H9 (cell line): Measurements from ENCODE around the gene LEKR1. TPM values are rescaled to one million over a fixed set of nuclear protein-coding genes. Genes with fewer than 3 reads are reported as not detected.

Experiments used
- DNase-seq: peaks from one replicate; pipeline ENCODE4 v3.0.0-alpha.2; 2017
- H2AFZ ChIP-seq: one replicate; pipeline ENCODE4 v1.6.1; 2013; ENCODE audit warnings: mild to moderate bottlenecking, low read length, control low read depth, moderate library complexity
- H2AK5ac ChIP-seq: 2 replicates; pipeline ENCODE4 v1.6.1; 2013; ENCODE audit warnings: low read length, control low read depth, mixed read lengths; ENCODE audit not compliant: insufficient read length
- H2BK120ac ChIP-seq: one replicate; pipeline ENCODE4 v1.6.1; 2013; ENCODE audit warnings: low read depth, mild to moderate bottlenecking, low read length, control low read depth, inconsistent platforms; ENCODE audit not compliant: poor library complexity, severe bottlenecking
- H2BK12ac ChIP-seq: 2 replicates; pipeline ENCODE4 v1.6.1; 2013; ENCODE audit warnings: low read length, control low read depth, mixed read lengths, low read depth; ENCODE audit not compliant: insufficient read length
- H2BK15ac ChIP-seq: 2 replicates; pipeline ENCODE4 v1.6.1; 2013; ENCODE audit warnings: low read depth, low read length, control low read depth
- H2BK20ac ChIP-seq: one replicate; pipeline ENCODE4 v1.6.1; 2013; ENCODE audit warnings: low read depth, mild to moderate bottlenecking, low read length, control low read depth, inconsistent platforms; ENCODE audit not compliant: poor library complexity, severe bottlenecking
- H2BK5ac ChIP-seq: 2 replicates; pipeline ENCODE4 v1.6.1; 2013; ENCODE audit warnings: low read length, control low read depth, mixed read lengths; ENCODE audit not compliant: insufficient read length
- H3K14ac ChIP-seq: 2 replicates; pipeline ENCODE4 v1.6.1; 2013; ENCODE audit warnings: low read length, control low read depth; ENCODE audit not compliant: insufficient read depth
- H3K18ac ChIP-seq: 2 replicates; pipeline ENCODE4 v1.6.1; 2013; ENCODE audit warnings: low read depth, mild to moderate bottlenecking, mixed read lengths, low read length, control low read depth; ENCODE audit not compliant: insufficient read length
- H3K23ac ChIP-seq: 2 replicates; pipeline ENCODE4 v1.6.1; 2013; ENCODE audit warnings: low read length, control low read depth, mixed read lengths, low read depth; ENCODE audit not compliant: insufficient read length
- H3K23me2 ChIP-seq: 2 replicates; pipeline ENCODE4 v1.6.1; 2013; ENCODE audit warnings: low read depth, mild to moderate bottlenecking, mixed read lengths, low read length, control low read depth; ENCODE audit not compliant: insufficient read length, poor library complexity, severe bottlenecking
- H3K27ac ChIP-seq: 2 replicates; pipeline ENCODE4 v1.5.1; 2013; ENCODE audit warnings: low read length, control low read depth, mixed read lengths, low read depth; ENCODE audit not compliant: insufficient read length
- H3K27me3 ChIP-seq: 2 replicates; pipeline ENCODE4 v1.6.1; 2013; ENCODE audit warnings: low read length, control low read depth, inconsistent platforms; ENCODE audit not compliant: insufficient read depth
- H3K4ac ChIP-seq: 2 replicates; pipeline ENCODE4 v1.6.1; 2013; ENCODE audit warnings: low read depth, mild to moderate bottlenecking, control low read depth, inconsistent platforms, low read length, moderate library complexity
- H3K4me1 ChIP-seq: 2 replicates; pipeline ENCODE4 v1.6.1; 2013; ENCODE audit warnings: low read length, control low read depth, inconsistent platforms; ENCODE audit not compliant: insufficient read depth
- H3K4me2 ChIP-seq: 2 replicates; pipeline ENCODE4 v1.6.1; 2013; ENCODE audit warnings: low read length, control low read depth, mixed read lengths; ENCODE audit not compliant: insufficient read length, insufficient read depth
- H3K56ac ChIP-seq: 2 replicates; pipeline ENCODE4 v1.6.1; 2013; ENCODE audit warnings: low read depth, mild to moderate bottlenecking, mixed read lengths, low read length, control low read depth; ENCODE audit not compliant: insufficient read length
- H3K79me1 ChIP-seq: 2 replicates; pipeline ENCODE4 v1.6.1; 2013; ENCODE audit warnings: low read depth, mild to moderate bottlenecking, moderate library complexity, low read length, control low read depth, inconsistent platforms; ENCODE audit not compliant: insufficient read depth, poor library complexity, severe bottlenecking
- H3K79me2 ChIP-seq: 2 replicates; pipeline ENCODE4 v1.6.1; 2013; ENCODE audit warnings: low read length, control low read depth, inconsistent platforms; ENCODE audit not compliant: insufficient read depth
- H3K9ac ChIP-seq: 2 replicates; pipeline ENCODE4 v1.6.1; 2013; ENCODE audit warnings: low read length, control low read depth, mixed read lengths; ENCODE audit not compliant: insufficient read length; ENCODE audit errors: extremely low read depth
- H3K9me3 ChIP-seq: one replicate; pipeline ENCODE4 v1.6.1; 2013; ENCODE audit warnings: low read depth, low read length, inconsistent platforms; ENCODE audit not compliant: control insufficient read depth
- H3T11ph ChIP-seq: one replicate; pipeline ENCODE4 v1.6.1; 2013; ENCODE audit warnings: mild to moderate bottlenecking, low read length, control low read depth, inconsistent platforms
- H4K20me1 ChIP-seq: one replicate; pipeline ENCODE4 v1.6.1; 2013; ENCODE audit not compliant: control insufficient read depth, insufficient read length, insufficient read depth
- H4K5ac ChIP-seq: 2 replicates; pipeline ENCODE4 v1.6.1; 2013; ENCODE audit warnings: low read depth, mild to moderate bottlenecking, mixed read lengths, low read length, control low read depth; ENCODE audit not compliant: insufficient read length
- H4K8ac ChIP-seq: replicated peaks from 2 replicates; pipeline ENCODE4 v1.6.1; 2013; ENCODE audit warnings: low read length, control low read depth, mixed read lengths, low read depth; ENCODE audit not compliant: insufficient read length
- H4K91ac ChIP-seq: 2 replicates; pipeline ENCODE4 v1.6.1; 2013; ENCODE audit warnings: low read depth, mild to moderate bottlenecking, moderate library complexity, mixed read lengths, low read length, control low read depth; ENCODE audit not compliant: insufficient read length
- H3K27ac Mint-ChIP-seq, 3 experiments: 2 replicates in 2 of 3; 3 replicates in 1 of 3; pipeline ENCODE4 v1.8.0; 2020 to 2021; ENCODE audit warnings: mixed read lengths in 3 of 3, mild to moderate bottlenecking in 1 of 3, moderate library complexity in 1 of 3
- H3K27me3 Mint-ChIP-seq: 2 replicates; pipeline ENCODE4 v1.8.0; 2021; ENCODE audit warnings: low read depth, mild to moderate bottlenecking, moderate library complexity, mixed read lengths
- H3K36me3 Mint-ChIP-seq, 3 experiments: 2 replicates in 2 of 3; 3 replicates in 1 of 3; pipeline ENCODE4 v1.8.0; 2020 to 2021; ENCODE audit warnings: low read depth in 3 of 3, mixed read lengths in 3 of 3; ENCODE audit not compliant: insufficient read depth in 1 of 3
- H3K4me1 Mint-ChIP-seq, 2 experiments: 2 replicates each; pipeline ENCODE4 v1.8.0; 2020; ENCODE audit warnings: mixed read lengths in 2 of 2
- H3K4me3 Mint-ChIP-seq, 2 experiments: 2 replicates in 1 of 2; 3 replicates in 1 of 2; pipeline ENCODE4 v1.8.0; 2020 to 2021; ENCODE audit warnings: mild to moderate bottlenecking in 2 of 2, mixed read lengths in 2 of 2, moderate library complexity in 1 of 2
- H3K9me3 Mint-ChIP-seq, 2 experiments: 2 replicates in 1 of 2; 3 replicates in 1 of 2; pipeline ENCODE4 v1.8.0; 2020; ENCODE audit warnings: mild to moderate bottlenecking in 2 of 2, mixed read lengths in 2 of 2, moderate library complexity in 1 of 2
- total RNA-seq: library from RNA; stranded (reverse); gene quantifications from 2 replicates; pipeline ENCODE4 v1.2.1, GENCODE V29; 2021
- TF ChIP-seq, protein P1 (sequence below): fragments of 200-600 bp; sonication (generic); conservative IDR thresholded peaks from 3 replicates; pipeline ENCODE4 v1.8.0; 2021; ENCODE audit warnings: antibody characterized with exemption, mild to moderate bottlenecking

The LEKR1 gene
- total RNA-seq, 1 experiment from 2014 or later = not detected

DNA sequence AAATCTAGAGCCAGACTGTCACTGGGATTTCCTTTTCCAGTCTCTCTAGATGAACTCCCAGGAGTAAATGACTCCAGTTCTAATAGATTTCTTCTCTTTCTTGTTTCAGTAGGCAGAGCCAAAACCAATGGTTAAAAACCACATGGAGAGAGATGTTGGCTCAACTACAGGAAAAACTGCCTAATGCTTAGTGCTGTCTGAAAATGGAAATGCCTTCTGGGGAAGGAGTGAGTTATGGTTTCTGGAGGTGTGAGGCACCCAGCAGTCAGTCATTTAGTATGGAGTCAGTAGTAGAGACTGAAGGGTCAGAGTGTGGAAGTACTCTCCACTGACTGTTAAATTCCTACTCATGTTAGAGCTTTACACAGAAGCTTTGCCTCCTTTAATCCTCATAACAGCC, 197.1 kb downstream of the LEKR1 start:
- H3K27ac Mint-ChIP-seq = no peak overlapping the region
- Histone ChIP-seq H3T11ph (no peak overlapping the region), H3K56ac (no peak overlapping the region), H2AFZ (no peak overlapping the region), H2BK20ac (no peak overlapping the region), H3K27me3 (no peaks in the 10 kb centered on the region), H3K79me1 (no peaks in the 10 kb centered on the region), H3K14ac (no peak overlapping the region), H3K4me1 (no peaks in the 10 kb centered on the region), H4K8ac (no peak overlapping the region), H4K5ac (no peak overlapping the region), H3K4ac (no peak overlapping the region), H2BK5ac (no peak overlapping the region), H3K9me3 (no peaks in the 10 kb centered on the region), H4K20me1 (no peaks in the 10 kb centered on the region), H4K91ac (no peak overlapping the region), H3K4me2 (no peak overlapping the region), H3K18ac (no peak overlapping the region), H3K27ac (no peak overlapping the region), H2AK5ac (no peak overlapping the region), H2BK120ac (no peak overlapping the region), H3K9ac (no peak overlapping the region), H2BK12ac (no peak overlapping the region), H2BK15ac (no peak overlapping the region), H3K23ac (no peak overlapping the region), H3K79me2 (no peaks in the 10 kb centered on the region), H3K23me2 (no peaks in the 10 kb centered on the region)
- TF ChIP-seq, protein P1, sequence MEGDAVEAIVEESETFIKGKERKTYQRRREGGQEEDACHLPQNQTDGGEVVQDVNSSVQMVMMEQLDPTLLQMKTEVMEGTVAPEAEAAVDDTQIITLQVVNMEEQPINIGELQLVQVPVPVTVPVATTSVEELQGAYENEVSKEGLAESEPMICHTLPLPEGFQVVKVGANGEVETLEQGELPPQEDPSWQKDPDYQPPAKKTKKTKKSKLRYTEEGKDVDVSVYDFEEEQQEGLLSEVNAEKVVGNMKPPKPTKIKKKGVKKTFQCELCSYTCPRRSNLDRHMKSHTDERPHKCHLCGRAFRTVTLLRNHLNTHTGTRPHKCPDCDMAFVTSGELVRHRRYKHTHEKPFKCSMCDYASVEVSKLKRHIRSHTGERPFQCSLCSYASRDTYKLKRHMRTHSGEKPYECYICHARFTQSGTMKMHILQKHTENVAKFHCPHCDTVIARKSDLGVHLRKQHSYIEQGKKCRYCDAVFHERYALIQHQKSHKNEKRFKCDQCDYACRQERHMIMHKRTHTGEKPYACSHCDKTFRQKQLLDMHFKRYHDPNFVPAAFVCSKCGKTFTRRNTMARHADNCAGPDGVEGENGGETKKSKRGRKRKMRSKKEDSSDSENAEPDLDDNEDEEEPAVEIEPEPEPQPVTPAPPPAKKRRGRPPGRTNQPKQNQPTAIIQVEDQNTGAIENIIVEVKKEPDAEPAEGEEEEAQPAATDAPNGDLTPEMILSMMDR = no peak
- DNase-seq = no peak
- no peaks in the 10 kb centered on the region for H3K36me3 Mint-ChIP-seq
- no peaks in the 10 kb centered on the region for H3K4me1 Mint-ChIP-seq
- H3K4me3 Mint-ChIP-seq = no peak overlapping the region
- H3K9me3 Mint-ChIP-seq = no peaks in the 10 kb centered on the region
- no peaks in the 10 kb centered on the region for H3K27me3 Mint-ChIP-seq
